HepG2 (cell line): ENCODE data around the gene C9orf50. TPM values are rescaled to one million over a fixed set of nuclear protein-coding genes. Genes with fewer than 3 reads are reported as not detected.

Experiments used
- ATF1 ChIP-seq: IDR thresholded peaks from 2 replicates; pipeline ENCODE4 v1.6.1; 2016; ENCODE audit warnings: mild to moderate bottlenecking, control low read depth
- ATF7 ChIP-seq, 2 experiments: fragments of 450-650 bp in 1 of 2; sonication (generic) in 1 of 2; formaldehyde crosslinking in 1 of 2; IDR thresholded peaks; 2 replicates each; pipeline versions ENCODE4 v1.4.0 to v1.6.1; 2016 to 2020; ENCODE audit warnings: antibody characterized with exemption in 1 of 2, mild to moderate bottlenecking in 1 of 2, missing genetic modification reagents in 1 of 2
- ATM ChIP-seq: fragments of 450-650 bp; IDR thresholded peaks from 2 replicates; pipeline ENCODE4 v1.7.1; 2017; ENCODE audit warnings: mild to moderate bottlenecking, borderline replicate concordance
- HES4 ChIP-seq: sonication (generic); formaldehyde crosslinking; IDR thresholded peaks from 2 replicates; pipeline ENCODE4 v1.9.0; 2021; ENCODE audit warnings: mild to moderate bottlenecking, missing genetic modification reagents, borderline replicate concordance
- NFE2L2 ChIP-seq: fragments of 150-350 bp; IDR thresholded peaks from 2 replicates; pipeline ENCODE4 v1.6.1; 2014; ENCODE audit warnings: low read length
- NR0B2 ChIP-seq: sonication (generic); formaldehyde crosslinking; IDR thresholded peaks from 2 replicates; pipeline ENCODE4 v1.4.0; 2020; ENCODE audit warnings: mild to moderate bottlenecking, missing genetic modification reagents
- PHB2 ChIP-seq: fragments of 450-650 bp; IDR thresholded peaks from 2 replicates; pipeline ENCODE4 v1.6.1; 2018; ENCODE audit not compliant: partially characterized antibody
- REST ChIP-seq, 2 experiments: IDR thresholded peaks; 2 replicates each; pipeline ENCODE4 v1.6.1; 2011 to 2012; ENCODE audit warnings: low read length in 2 of 2, borderline replicate concordance in 1 of 2, low read depth in 1 of 2, mild to moderate bottlenecking in 1 of 2, moderate library complexity in 1 of 2
- SOX5 ChIP-seq: IDR thresholded peaks from 2 replicates; pipeline ENCODE4 v1.6.1; 2016; ENCODE audit warnings: borderline replicate concordance
- SRF ChIP-seq: IDR thresholded peaks from 2 replicates; pipeline ENCODE4 v1.6.1; 2011; ENCODE audit warnings: mild to moderate bottlenecking, low read depth, low read length, moderate library complexity
- U2AF2 ChIP-seq: fragments of 200-400 bp; formaldehyde crosslinking; IDR thresholded peaks from 2 replicates; pipeline ENCODE4 v1.6.1; 2017; ENCODE audit warnings: low read depth, mild to moderate bottlenecking, low read length
- ZBTB8A ChIP-seq: sonication (generic); formaldehyde crosslinking; IDR thresholded peaks from 2 replicates; pipeline ENCODE4 v1.4.0; 2020; ENCODE audit warnings: mild to moderate bottlenecking, low read depth, missing genetic modification reagents, borderline replicate concordance
- ZFP36L1 ChIP-seq: sonication (generic); formaldehyde crosslinking; IDR thresholded peaks from 2 replicates; pipeline ENCODE4 v1.8.0; 2022; ENCODE audit warnings: mild to moderate bottlenecking, missing genetic modification reagents, moderate library complexity
- ZNF251 ChIP-seq: sonication (generic); formaldehyde crosslinking; IDR thresholded peaks from 2 replicates; pipeline ENCODE4 v1.9.0; 2021; ENCODE audit warnings: mild to moderate bottlenecking, missing genetic modification reagents
- ZNF343 ChIP-seq: sonication (generic); formaldehyde crosslinking; IDR thresholded peaks from 2 replicates; pipeline ENCODE4 v1.4.0; 2020; ENCODE audit warnings: mild to moderate bottlenecking, missing genetic modification reagents
- ZNF549 ChIP-seq: sonication (generic); formaldehyde crosslinking; IDR thresholded peaks from 2 replicates; pipeline ENCODE4 v1.5.0; 2020; ENCODE audit warnings: missing genetic modification reagents
- polyA plus RNA-seq, 8 experiments: library from polyadenylated mRNA; depleted of rRNA in 3 of 8; stranded (reverse) in 7 of 8; unstranded in 1 of 8; fragments of >200 nt; fragmentation: Illumina TruSeq in 4 of 8; extraction: Trizol in 4 of 8; gene quantifications; 2 replicates each; pipeline versions ENCODE4 v1.2.1 to v1.2.3, GENCODE V29; 2011 to 2016; ENCODE audit warnings: low read depth in 4 of 8, missing spikeins in 1 of 8, mixed read lengths in 1 of 8; ENCODE audit not compliant: insufficient read depth in 1 of 8
- total RNA-seq, 5 experiments: library from RNA; depleted of rRNA; stranded (reverse); fragments of >200 nt; fragmentation: Illumina TruSeq; extraction: Trizol; gene quantifications; 2 replicates each; pipeline ENCODE4 v1.2.3, GENCODE V29; 2016; ENCODE audit warnings: low read depth in 1 of 5
- TF ChIP-seq, protein P1 (sequence below): sonication (generic); formaldehyde crosslinking; IDR thresholded peaks from 2 replicates; pipeline ENCODE4 v1.5.0; 2020; ENCODE audit warnings: mild to moderate bottlenecking, missing genetic modification reagents
- TF ChIP-seq, protein P2 (sequence below): sonication (generic); formaldehyde crosslinking; IDR thresholded peaks from 2 replicates; pipeline ENCODE4 v1.9.0; 2022; ENCODE audit warnings: low read depth, missing genetic modification reagents

The C9orf50 gene
- total and polyA plus RNA-seq, 2 of the 13 experiments (the other 11 are each of a cell fraction or from before 2014, with no cell fraction given), result not detected

DNA sequence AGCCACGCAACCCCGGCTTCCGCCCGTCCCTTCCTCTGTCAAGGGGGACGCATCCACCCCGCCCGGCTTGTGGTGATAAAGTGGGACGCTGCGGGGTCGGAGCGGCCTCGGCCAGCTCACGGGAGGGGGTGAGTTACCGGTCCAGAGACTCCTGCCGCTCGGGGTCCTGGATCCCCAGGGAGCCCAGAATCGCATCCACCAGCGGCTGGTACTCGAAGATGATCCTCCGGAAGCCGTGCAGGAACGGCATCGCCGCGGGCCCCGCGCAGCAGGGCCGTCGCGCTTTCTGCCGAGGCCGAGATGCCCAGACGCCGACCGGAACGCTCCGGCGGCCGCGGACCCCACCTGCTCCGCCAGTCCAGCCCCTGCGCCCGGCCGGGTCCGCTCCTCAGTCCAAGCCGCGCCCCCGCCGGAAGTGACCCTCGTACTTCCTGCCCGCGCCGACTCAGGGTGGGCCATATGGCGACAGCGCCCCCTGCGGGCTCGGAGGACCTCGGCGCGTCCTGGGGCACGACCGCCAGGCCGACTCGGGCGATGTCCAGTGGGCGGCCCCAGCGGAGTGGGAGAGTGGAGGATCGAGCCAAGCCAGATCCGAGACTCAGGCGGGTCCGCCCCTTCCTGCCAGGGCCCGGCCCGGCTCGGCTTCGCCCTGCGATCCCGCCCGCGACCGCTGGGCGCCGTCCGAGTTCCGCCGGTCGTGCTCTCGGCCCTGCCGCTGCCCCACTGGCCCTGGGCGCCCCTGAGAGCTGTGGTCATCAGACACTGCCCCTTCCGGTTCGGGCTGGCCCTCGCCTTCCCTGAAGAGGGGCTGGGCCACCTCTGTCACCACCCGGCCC, 21.1 kb upstream of the C9orf50 start, which contains the start of gene ASB6 (continued):
- TF ChIP-seq, protein P1, sequence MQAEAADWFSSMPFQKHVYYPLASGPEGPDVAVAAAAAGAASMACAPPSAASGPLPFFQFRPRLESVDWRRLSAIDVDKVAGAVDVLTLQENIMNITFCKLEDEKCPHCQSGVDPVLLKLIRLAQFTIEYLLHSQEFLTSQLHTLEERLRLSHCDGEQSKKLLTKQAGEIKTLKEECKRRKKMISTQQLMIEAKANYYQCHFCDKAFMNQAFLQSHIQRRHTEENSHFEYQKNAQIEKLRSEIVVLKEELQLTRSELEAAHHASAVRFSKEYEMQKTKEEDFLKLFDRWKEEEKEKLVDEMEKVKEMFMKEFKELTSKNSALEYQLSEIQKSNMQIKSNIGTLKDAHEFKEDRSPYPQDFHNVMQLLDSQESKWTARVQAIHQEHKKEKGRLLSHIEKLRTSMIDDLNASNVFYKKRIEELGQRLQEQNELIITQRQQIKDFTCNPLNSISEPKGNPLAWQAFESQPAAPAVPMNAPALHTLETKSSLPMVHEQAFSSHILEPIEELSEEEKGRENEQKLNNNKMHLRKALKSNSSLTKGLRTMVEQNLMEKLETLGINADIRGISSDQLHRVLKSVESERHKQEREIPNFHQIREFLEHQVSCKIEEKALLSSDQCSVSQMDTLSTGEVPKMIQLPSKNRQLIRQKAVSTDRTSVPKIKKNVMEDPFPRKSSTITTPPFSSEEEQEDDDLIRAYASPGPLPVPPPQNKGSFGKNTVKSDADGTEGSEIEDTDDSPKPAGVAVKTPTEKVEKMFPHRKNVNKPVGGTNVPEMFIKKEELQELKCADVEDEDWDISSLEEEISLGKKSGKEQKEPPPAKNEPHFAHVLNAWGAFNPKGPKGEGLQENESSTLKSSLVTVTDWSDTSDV (CRISPR knock-in tag), result peak; percentile 62; the same call in 1 of the 2 replicates
- no peak for TF ChIP-seq PHB2
- no peak for TF ChIP-seq ZBTB8A
- TF ChIP-seq ZFP36L1, result peak; percentile 80; the same call in 1 of the 2 replicates
- TF ChIP-seq HES4 (CRISPR knock-in tag), result 0 out of 2 replicates have a peak, but pooled peaks have one; percentile 76
- no peak for TF ChIP-seq SRF
- TF ChIP-seq NR0B2 (CRISPR knock-in tag), result peak; percentile 61; the same call in 1 of the 2 replicates
- no peak for TF ChIP-seq U2AF2
- no peak for TF ChIP-seq REST (IDR thresholded peaks at IDR 0.05; ENCODE audit: borderline replicate concordance in 1 of 2, low read depth in 1 of 2, low read length in 2 of 2)
- TF ChIP-seq ZNF343 (CRISPR knock-in tag), result peak; percentile 86
- TF ChIP-seq SOX5, result peak; percentile 64; the same call in 1 of the 2 replicates
- TF ChIP-seq ATM, result no peak
- 0 out of 2 replicates have a peak, but pooled peaks have one; percentile 15 for TF ChIP-seq ZNF549 (CRISPR knock-in tag)
- TF ChIP-seq, protein P2, sequence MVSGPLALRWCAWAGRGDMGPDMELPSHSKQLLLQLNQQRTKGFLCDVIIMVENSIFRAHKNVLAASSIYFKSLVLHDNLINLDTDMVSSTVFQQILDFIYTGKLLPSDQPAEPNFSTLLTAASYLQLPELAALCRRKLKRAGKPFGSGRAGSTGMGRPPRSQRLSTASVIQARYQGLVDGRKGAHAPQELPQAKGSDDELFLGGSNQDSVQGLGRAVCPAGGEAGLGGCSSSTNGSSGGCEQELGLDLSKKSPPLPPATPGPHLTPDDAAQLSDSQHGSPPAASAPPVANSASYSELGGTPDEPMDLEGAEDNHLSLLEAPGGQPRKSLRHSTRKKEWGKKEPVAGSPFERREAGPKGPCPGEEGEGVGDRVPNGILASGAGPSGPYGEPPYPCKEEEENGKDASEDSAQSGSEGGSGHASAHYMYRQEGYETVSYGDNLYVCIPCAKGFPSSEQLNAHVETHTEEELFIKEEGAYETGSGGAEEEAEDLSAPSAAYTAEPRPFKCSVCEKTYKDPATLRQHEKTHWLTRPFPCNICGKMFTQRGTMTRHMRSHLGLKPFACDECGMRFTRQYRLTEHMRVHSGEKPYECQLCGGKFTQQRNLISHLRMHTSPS (CRISPR knock-in tag), result peak; percentile 65
- TF ChIP-seq NFE2L2, result no peak
- no peak for TF ChIP-seq ATF7 (IDR thresholded peaks at IDR 0.05)
- TF ChIP-seq ATF7 (CRISPR knock-in tag; IDR thresholded peaks at IDR 0.05), result peak; percentile 85; the same call in 1 of the 2 replicates
- TF ChIP-seq ZNF251 (CRISPR knock-in tag), result no peak
- no peak for TF ChIP-seq ATF1 (CRISPR knock-in tag)
